Liver (tissue), 9 donors: ENCODE data around the gene SEPTIN2. TPM values are rescaled to one million over a fixed set of nuclear protein-coding genes. Genes with fewer than 3 reads are reported as not detected.
A peak's percentile ranks its signal among the peaks of the same experiment; 100 is the strongest.

Source experiments
- DNase-seq: peaks from one replicate; pipeline ENCODE4 v3.0.0-alpha.2; 2017; ENCODE audit warnings: low spot score
- H3K27ac ChIP-seq, 2 donors: one replicate each; pipeline ENCODE4 v1.7.0; 2013; ENCODE audit warnings: inconsistent platforms in 2 of 2, low read length in 2 of 2, control low read depth in 1 of 2, low read depth in 1 of 2, mild to moderate bottlenecking in 1 of 2
- H3K27me3 ChIP-seq, 4 donors: one replicate each; pipeline versions ENCODE4 v1.6.1 to v1.7.0; 2013; ENCODE audit warnings: low read length in 3 of 4, inconsistent platforms in 1 of 4, mild to moderate bottlenecking in 1 of 4, moderate library complexity in 1 of 4; ENCODE audit not compliant: control insufficient read depth in 4 of 4, insufficient read depth in 4 of 4
- H3K36me3 ChIP-seq, 4 donors: one replicate each; pipeline versions ENCODE4 v1.6.1 to v1.7.0; 2013; ENCODE audit warnings: low read length in 3 of 4, mild to moderate bottlenecking in 3 of 4, low read depth in 1 of 4, moderate library complexity in 1 of 4; ENCODE audit not compliant: control insufficient read depth in 4 of 4, insufficient read depth in 3 of 4
- H3K4me1 ChIP-seq, 4 donors: one replicate each; pipeline versions ENCODE4 v1.6.1 to v1.7.0; 2013; ENCODE audit warnings: low read length in 3 of 4, mild to moderate bottlenecking in 3 of 4, moderate library complexity in 1 of 4; ENCODE audit not compliant: control insufficient read depth in 4 of 4, insufficient read depth in 4 of 4
- H3K4me3 ChIP-seq, 3 donors: one replicate each; pipeline versions ENCODE4 v1.6.1 to v1.7.0; 2013; ENCODE audit warnings: low read length in 3 of 3, control low read depth in 1 of 3, low read depth in 1 of 3, mild to moderate bottlenecking in 1 of 3
- H3K9ac ChIP-seq, 2 donors: one replicate each; pipeline ENCODE4 v1.7.0; 2013; ENCODE audit warnings: low read length in 2 of 2, mild to moderate bottlenecking in 2 of 2, moderate library complexity in 2 of 2, control low read depth in 1 of 2, low read depth in 1 of 2
- H3K9me3 ChIP-seq, 4 donors: one replicate each; pipeline versions ENCODE4 v1.6.1 to v1.7.0; 2013; ENCODE audit warnings: low read length in 3 of 4; ENCODE audit not compliant: control insufficient read depth in 4 of 4
- ATF3 ChIP-seq: IDR thresholded peaks from 2 replicates; pipeline ENCODE4 v1.6.1; 2016; ENCODE audit warnings: antibody characterized with exemption
- CTCF ChIP-seq: fragments of 150-350 bp; IDR thresholded peaks from 2 replicates; pipeline ENCODE4 v1.5.1; 2017; ENCODE audit warnings: improper control_type of control experiment, low read depth, low read length; ENCODE audit not compliant: missing input control
- EGR1 ChIP-seq, 2 donors: IDR thresholded peaks; 2 replicates each; pipeline ENCODE4 v1.6.1; 2016 to 2018; ENCODE audit warnings: antibody characterized with exemption in 2 of 2, low read depth in 2 of 2
- FOXA1 ChIP-seq: IDR thresholded peaks from 2 replicates; pipeline ENCODE4 v1.6.1; 2016; ENCODE audit warnings: antibody characterized with exemption
- FOXA2 ChIP-seq: IDR thresholded peaks from 2 replicates; pipeline ENCODE4 v1.6.1; 2016; ENCODE audit warnings: antibody characterized with exemption
- GABPA ChIP-seq, 2 donors: IDR thresholded peaks in 1 of 2; conservative IDR thresholded peaks in 1 of 2; 2 replicates each; pipeline ENCODE4 v1.6.1; 2016; ENCODE audit warnings: antibody characterized with exemption in 2 of 2, mild to moderate bottlenecking in 1 of 2, moderate library complexity in 1 of 2
- HNF4A ChIP-seq, 2 donors: conservative IDR thresholded peaks; 2 replicates each; pipeline ENCODE4 v1.6.1; 2016; ENCODE audit warnings: antibody characterized with exemption in 2 of 2, mild to moderate bottlenecking in 2 of 2
- JUND ChIP-seq, 2 donors: IDR thresholded peaks; 2 replicates each; pipeline ENCODE4 v1.6.1; 2016; ENCODE audit warnings: antibody characterized with exemption in 2 of 2
- MAX ChIP-seq: IDR thresholded peaks from 2 replicates; pipeline ENCODE4 v1.6.1; 2016; ENCODE audit warnings: antibody characterized with exemption
- NR2F2 ChIP-seq: IDR thresholded peaks from 2 replicates; pipeline ENCODE4 v1.6.1; 2016; ENCODE audit warnings: antibody characterized with exemption
- RAD21 ChIP-seq, 2 donors: IDR thresholded peaks; 2 replicates each; pipeline ENCODE4 v1.6.1; 2016; ENCODE audit warnings: antibody characterized with exemption in 2 of 2, mild to moderate bottlenecking in 2 of 2
- RXRA ChIP-seq, 2 donors: IDR thresholded peaks; 2 replicates each; pipeline ENCODE4 v1.6.1; 2017 to 2018; ENCODE audit warnings: antibody characterized with exemption in 2 of 2, mild to moderate bottlenecking in 1 of 2
- SP1 ChIP-seq: IDR thresholded peaks from 2 replicates; pipeline ENCODE4 v1.6.1; 2018; ENCODE audit warnings: antibody characterized with exemption, mild to moderate bottlenecking
- TAF1 ChIP-seq: conservative IDR thresholded peaks from 2 replicates; pipeline ENCODE4 v1.6.1; 2016; ENCODE audit warnings: antibody characterized with exemption, mild to moderate bottlenecking
- WGBS: extraction: QIAGEN DNeasy Blood & Tissue Kit; methylation state at CpG from one replicate; pipeline ENCODE4 v1.1.7; 2013; 5-methylcytosine and 5-hydroxymethylcytosine counted together
- polyA plus RNA-seq, 2 donors: library from polyadenylated mRNA; stranded (reverse) in 1 of 2; unstranded in 1 of 2; fragments of 200-250 nt in 1 of 2; fragments of >200 nt in 1 of 2; fragmentation: Nextera tagmentation in 1 of 2; extraction: Ambion mirVana in 1 of 2; gene quantifications; one replicate each; pipeline versions ENCODE4 v1.2.1 to v1.2.3, GENCODE V29; 2013 to 2015
- total RNA-seq, 2 donors: library from RNA; depleted of rRNA; stranded (reverse); fragments of >200 nt; gene quantifications; one replicate each; pipeline ENCODE4 v1.2.3, GENCODE V29; 2014
- donor health status: healthy.
- donor health status: healthy.
- donor health status: healthy.
- donor health status: healthy.
- donor health status: healthy.

Gene SEPTIN2
- total and polyA plus RNA-seq, 4 donors, result 63.7 to 147 (median 96.9) TPM

GRCh38 chr2:241350530-241350877 lies 34.8 kb downstream of the SEPTIN2 start:
- H3K4me1 ChIP-seq, result peaks cover 2 to 40% (median 29%) of the 10 kb centered on the region in 4 donors
- no peak overlapping the region for H3K4me3 ChIP-seq
- peaks cover 14 to 52% (median 26%) of the 10 kb centered on the region in 4 donors for H3K36me3 ChIP-seq
- H3K9me3 ChIP-seq, result no peaks in the 10 kb centered on the region
- no peak overlapping the region for H3K27ac ChIP-seq
- DNase-seq, result no peak
- no peaks in the 10 kb centered on the region for H3K27me3 ChIP-seq
- TF ChIP-seq GABPA (IDR thresholded peaks at IDR 0.05 in 1 of 2, conservative IDR thresholded peaks at IDR 0.05 in 1 of 2) (no peak), FOXA1 (no peak), CTCF (no peak), MAX (no peak), RXRA (IDR thresholded peaks at IDR 0.05) (no peak)
- WGBS, result 41% methylated on average over 2 of the region's 2 CpGs
- H3K9ac ChIP-seq, result no peak overlapping the region

GRCh38 chr2:241350878-241351639 lies 35.3 kb downstream of the SEPTIN2 start:
- TF ChIP-seq SP1 (peak; percentile 30), RXRA (IDR thresholded peaks at IDR 0.05) (peak; percentile 24 to 54), FOXA2 (peak; percentile 2), TAF1 (no peak), JUND (IDR thresholded peaks at IDR 0.05) (peak in 1 of 2 donors; percentile 34), MAX (no peak), RAD21 (IDR thresholded peaks at IDR 0.05) (peak in 1 of 2 donors; percentile 21), EGR1 (IDR thresholded peaks at IDR 0.05; ENCODE audit: low read depth in 2 of 2) (no peak), HNF4A (conservative IDR thresholded peaks at IDR 0.05) (peak; percentile 66 to 70)
- no peaks in the 10 kb centered on the region for H3K27me3 ChIP-seq
- H3K9ac ChIP-seq, result no peak overlapping the region
- no peaks in the 10 kb centered on the region for H3K9me3 ChIP-seq
- H3K36me3 ChIP-seq, result peaks cover 13 to 46% (median 21%) of the 10 kb centered on the region in 4 donors
- H3K27ac ChIP-seq, result peak overlapping the region in 1 of 2 donors; percentile 77
- WGBS, result 41% methylated on average over 9 of the region's 9 CpGs
- DNase-seq, result no peak
- no peak overlapping the region for H3K4me3 ChIP-seq
- peaks cover 2 to 40% (median 29%) of the 10 kb centered on the region in 4 donors for H3K4me1 ChIP-seq

GRCh38 chr2:241351640-241352031 lies 35.9 kb downstream of the SEPTIN2 start:
- DNase-seq, result no peak
- Histone ChIP-seq H3K9me3 (no peaks in the 10 kb centered on the region), H3K9ac (no peak overlapping the region), H3K36me3 (peaks cover 12 to 40% (median 17%) of the 10 kb centered on the region in 4 donors), H3K27ac (peak overlapping the region; percentile 6 to 77), H3K27me3 (no peaks in the 10 kb centered on the region), H3K4me1 (peaks cover 2 to 41% (median 29%) of the 10 kb centered on the region in 4 donors), H3K4me3 (no peak overlapping the region)
- 27% methylated on average over 3 of the region's 3 CpGs for WGBS
- TF ChIP-seq RXRA (IDR thresholded peaks at IDR 0.05) (peak; percentile 54 to 60), JUND (IDR thresholded peaks at IDR 0.05) (peak in 1 of 2 donors; percentile 32), SP1 (peak; percentile 50), FOXA2 (no peak), NR2F2 (no peak), ATF3 (no peak), RAD21 (IDR thresholded peaks at IDR 0.05) (peak in 1 of 2 donors; percentile 32), MAX (peak; percentile 22), HNF4A (conservative IDR thresholded peaks at IDR 0.05) (peak; percentile 53 to 63)
